Esophagus muscularis mucosa (tissue), 3 donors: ENCODE results near the gene EFHC2.

Experiments
- CTCF ChIP-seq, 3 experiments: fragments of 200-600 bp in 2 of 3; fragments of 450-650 bp in 1 of 3; sonication (generic) in 2 of 3; IDR thresholded peaks; one replicate each; pipeline ENCODE4 v1.5.1; 2017 to 2019; ENCODE audit warnings: antibody characterized with exemption in 3 of 3, mild to moderate bottlenecking in 2 of 3, moderate library complexity in 1 of 3
- POLR2A ChIP-seq: fragments of 450-650 bp; IDR thresholded peaks from one replicate; pipeline ENCODE4 v1.6.1; 2017; ENCODE audit warnings: antibody characterized with exemption, moderate library complexity, mild to moderate bottlenecking, low read depth
- POLR2AphosphoS5 ChIP-seq, 2 donors: sonication (generic); formaldehyde crosslinking; IDR thresholded peaks; one replicate each; pipeline ENCODE4 v1.6.1; 2017; ENCODE audit warnings: antibody characterized with exemption in 2 of 2

- TF ChIP-seq CTCF (IDR thresholded peaks at IDR 0.05) (no peak), POLR2AphosphoS5 (IDR thresholded peaks at IDR 0.05) (no peak), POLR2A (no peak)
Measured at GRCh38 chrX:44189116-44189515, 154.4 kb downstream of the EFHC2 start.
